HG02798 (cell line): ENCODE data around the gene GAK.

Experiments
- ATAC-seq: cut with Tn5 transposase; IDR thresholded peaks from one replicate; pipeline ENCODE4 v1.9.1; 2021; ENCODE audit warnings: mild to moderate bottlenecking; ENCODE audit not compliant: unreplicated experiment, poor library complexity

The GAK gene

GRCh38 chr4:893276-893994, 38.7 kb downstream of the GAK start:
- ATAC-seq = no peak

GRCh38 chr4:892780-893179, 39.3 kb downstream of the GAK start:
- ATAC-seq = no peak

DNA sequence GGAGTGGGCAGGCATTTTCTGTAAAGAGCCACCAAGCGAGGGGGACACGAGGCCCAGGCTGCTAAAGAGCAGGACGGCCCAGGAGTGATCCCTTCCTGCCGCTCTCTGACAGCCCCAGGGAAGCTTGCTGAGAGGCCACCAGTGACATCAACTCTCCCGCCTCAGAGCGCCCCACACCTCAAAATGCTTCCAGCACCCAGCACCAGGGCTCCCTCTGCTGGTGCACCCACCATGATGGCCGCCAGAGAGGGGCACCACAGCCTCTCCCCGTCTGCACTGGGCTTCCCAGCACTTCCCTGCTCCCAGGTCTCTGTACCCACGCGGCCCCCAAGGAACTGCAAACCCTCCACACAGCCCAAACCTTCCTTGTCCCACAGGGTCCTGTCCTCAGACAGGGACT, 40.4 kb downstream of the GAK start:
- ATAC-seq = no peak

DNA sequence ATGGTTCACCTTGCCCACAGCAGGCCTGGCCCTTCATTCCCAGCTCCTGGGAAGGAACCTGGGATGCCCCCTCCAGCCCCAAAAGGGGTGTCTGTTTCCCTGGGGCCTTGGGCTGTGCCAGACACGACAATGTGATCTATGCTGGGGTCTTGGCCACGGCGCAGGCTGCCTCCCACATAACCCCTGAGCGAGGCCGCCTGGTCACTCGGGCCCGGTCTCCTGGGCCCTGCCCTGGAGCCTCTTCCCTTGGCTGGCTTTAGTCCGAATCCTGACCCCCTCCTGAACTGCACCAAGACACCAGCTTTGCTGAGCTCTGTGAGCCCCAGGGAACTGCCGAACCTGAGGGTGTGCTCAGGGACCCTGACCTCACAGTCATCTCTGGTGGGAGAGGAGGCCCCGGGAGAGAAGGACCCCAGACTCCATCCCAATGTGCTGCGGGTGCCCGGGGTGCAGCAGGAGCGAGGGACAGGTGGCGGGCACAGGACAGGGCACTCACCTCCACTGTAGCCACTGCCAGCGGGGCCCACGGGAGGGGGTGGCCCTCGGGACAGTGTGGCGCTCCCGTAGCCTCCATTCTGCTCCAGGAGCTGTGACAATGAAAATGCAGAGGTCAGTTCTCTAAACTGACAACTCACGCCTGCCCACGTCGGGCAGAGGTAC, 42.0 kb downstream of the GAK start:
- ATAC-seq = no peak

DNA sequence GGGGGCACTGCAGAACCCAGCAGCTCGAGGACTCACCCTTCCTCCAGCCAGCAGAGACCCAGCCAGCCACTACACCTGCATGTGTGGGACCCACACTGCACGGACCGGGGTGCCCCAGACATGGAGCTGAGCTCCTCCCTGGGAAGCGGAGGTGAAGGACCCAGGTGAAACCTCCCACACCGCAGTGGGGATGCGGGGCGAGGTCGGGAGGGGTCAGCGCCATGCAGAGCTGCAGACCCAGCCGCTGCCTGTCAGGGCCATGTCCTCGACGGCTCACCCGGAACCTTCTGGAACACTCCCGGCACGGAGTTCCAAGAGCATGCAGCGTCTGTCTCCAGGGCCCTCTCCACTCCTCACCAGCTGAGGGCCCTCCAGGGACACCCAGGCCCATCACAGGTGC, 42.6 kb downstream of the GAK start:
- no peak for ATAC-seq

GRCh38 chr4:888029-888428, 44.1 kb downstream of the GAK start:
- ATAC-seq = no peak

GRCh38 chr4:887034-887763, 44.9 kb downstream of the GAK start:
- ATAC-seq = no peak

DNA sequence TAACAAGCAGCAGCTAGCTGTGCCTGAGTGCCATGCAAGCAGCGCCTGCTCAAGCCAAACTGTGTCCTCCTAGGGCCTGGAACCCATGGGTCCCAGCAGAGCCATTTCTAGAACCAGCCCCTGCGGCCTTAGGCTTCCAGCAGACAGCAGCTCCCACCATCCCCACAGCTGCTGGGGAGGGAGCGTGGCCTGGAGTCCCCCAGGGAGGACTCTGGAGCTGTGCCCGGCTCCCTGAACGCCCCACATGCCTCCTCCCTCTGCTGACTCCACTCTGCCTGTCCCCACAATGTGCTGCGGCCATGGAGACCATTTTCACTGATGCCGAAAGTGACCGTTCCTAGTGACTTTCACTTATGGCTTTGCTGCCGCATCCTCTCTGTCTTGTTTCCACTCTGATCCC, 45.9 kb downstream of the GAK start:
- no peak for ATAC-seq

GRCh38 chr4:885353-885752, 46.8 kb downstream of the GAK start:
- no peak for ATAC-seq

GRCh38 chr4:884896-885295, 47.2 kb downstream of the GAK start:
- no peak for ATAC-seq

GRCh38 chr4:884259-884658, 47.9 kb downstream of the GAK start:
- no peak for ATAC-seq

GRCh38 chr4:883377-884095, 48.6 kb downstream of the GAK start:
- ATAC-seq = no peak

DNA sequence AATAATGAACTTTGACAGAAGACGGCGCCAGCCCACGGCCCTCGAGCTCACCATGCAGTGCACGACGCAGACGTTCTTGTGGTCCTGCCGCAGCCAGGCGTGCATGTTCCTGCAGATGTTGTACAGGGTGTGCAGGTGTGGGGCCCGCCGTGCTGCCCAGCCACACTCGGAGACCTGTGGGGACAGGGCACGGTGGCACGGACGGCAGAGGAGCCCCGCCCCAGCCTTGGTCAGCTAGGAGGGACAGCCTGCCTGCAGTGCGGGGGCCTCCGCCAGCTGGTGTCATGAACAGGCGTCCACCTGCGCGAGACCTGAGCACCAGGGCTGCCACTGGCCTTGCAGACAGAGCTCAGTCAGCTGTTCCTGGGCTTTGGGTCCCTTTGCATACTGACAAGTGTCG, 49.5 kb downstream of the GAK start:
- ATAC-seq = no peak

DNA sequence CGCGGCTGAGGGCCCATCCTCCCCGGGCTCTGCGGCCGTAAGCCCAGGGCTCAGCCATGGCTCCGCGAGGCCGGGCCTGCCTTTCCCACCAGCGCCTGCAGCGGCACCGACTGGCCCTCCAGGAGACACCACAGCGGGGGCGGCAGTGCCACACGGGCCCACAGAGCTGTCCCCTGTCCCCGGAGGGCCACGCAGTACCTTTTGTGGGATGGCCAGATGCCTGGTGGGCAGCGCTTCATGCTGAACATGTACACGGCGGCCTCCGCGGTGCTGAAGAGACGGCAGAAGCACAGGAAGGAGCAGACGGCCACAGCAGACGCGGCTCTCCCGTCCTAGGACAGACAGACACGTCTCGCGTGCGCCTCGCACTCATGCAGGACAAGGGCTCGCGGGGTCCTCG, 50.4 kb downstream of the GAK start:
- no peak for ATAC-seq

- ATAC-seq = no peak
These were observed 51.3 kb downstream of the GAK start for GRCh38 chr4:880684-881405.

GRCh38 chr4:879729-880077, 52.4 kb downstream of the GAK start:
- peak; percentile 63 for ATAC-seq

GRCh38 chr4:878796-879728, 53.1 kb downstream of the GAK start:
- ATAC-seq = no peak

GRCh38 chr4:877502-877901, 54.6 kb downstream of the GAK start:
- ATAC-seq = no peak

GRCh38 chr4:876780-877179, 55.3 kb downstream of the GAK start:
- no peak for ATAC-seq
